GM21360 (cell line): ENCODE results near the gene KLF9.

Experiments
- ATAC-seq: cut with Tn5 transposase; IDR thresholded peaks from one replicate; pipeline ENCODE4 v1.9.1; 2021; ENCODE audit warnings: mild to moderate bottlenecking, moderate library complexity; ENCODE audit not compliant: unreplicated experiment

KLF9 gene

DNA sequence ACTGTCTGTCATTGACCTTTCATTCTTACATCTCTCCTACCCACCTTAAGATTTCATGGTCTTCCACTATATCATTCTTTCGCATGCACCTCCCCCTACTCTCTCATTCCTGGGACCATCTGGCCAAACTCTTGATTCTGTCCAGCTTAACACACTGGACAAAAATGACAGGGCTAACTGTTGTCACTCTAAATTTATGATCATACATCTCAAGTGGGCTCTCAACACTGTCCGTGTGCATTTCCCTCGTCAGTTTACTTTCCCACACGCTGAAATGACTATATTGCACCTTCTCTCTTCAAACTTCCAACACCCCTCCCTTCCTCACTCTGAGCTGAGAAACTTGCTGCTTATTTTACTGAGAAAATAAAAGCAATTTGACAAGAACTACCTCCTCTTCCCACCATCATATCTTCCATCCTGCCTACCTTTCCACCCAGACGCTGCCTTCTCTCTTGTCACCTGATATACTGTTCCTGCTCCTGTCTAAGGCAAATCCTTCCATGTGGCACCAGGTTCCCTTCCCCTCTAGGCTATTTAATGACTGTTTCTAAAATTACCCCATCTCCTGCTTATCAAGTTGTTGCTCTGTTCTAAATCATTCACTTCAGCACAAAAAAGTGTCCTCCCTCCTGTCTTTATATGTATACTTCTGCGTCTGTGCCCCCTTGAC lies 8.1 kb upstream of the KLF9 start:
- no peak for ATAC-seq

DNA sequence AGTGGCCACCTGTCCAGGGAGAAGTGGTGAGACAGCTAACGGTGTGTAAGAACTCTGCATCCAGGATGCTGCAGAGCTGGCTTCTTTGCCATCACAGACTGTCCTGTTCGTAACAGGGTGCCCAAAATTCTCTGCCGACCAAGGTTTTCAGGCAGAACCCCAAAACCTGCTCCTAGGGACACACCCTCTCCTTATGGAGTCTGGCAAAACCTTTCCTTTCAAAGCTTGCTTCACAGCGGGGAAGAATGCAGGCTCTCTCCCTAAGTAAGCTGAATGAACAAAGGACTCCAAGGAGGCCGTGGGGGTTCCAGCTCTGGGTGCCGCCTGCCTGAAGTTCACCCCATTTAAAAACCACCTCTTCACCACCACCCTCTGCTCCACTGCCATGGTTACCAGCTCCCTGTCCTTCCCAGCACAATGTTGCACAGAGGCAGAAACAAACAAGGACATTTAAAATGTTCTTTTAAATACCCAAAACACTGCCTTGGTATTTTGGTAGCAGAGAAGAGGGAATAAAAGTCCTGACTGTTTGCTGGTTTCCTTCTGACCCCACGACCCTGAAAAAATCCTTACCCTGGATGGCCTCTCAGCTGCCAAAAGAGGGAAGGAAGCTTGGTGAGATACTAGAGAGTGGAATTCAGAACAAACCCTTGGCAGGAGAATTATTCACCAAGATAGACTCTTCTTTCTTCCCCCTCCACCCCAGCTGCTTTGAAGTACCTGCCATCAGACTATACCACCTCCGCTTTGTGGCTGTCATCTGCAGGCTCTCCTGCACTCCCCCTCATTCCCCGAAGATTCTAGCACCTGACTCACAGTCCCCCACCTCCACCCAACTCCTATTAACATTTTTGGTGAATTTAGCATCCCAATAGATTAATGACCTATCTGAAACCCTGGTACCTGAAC lies 7.1 kb upstream of the KLF9 start:
- no peak for ATAC-seq

- ATAC-seq, result peak; percentile 5
Observed at GRCh38 chr9:70420441-70421271, 6.2 kb upstream of the KLF9 start.

DNA sequence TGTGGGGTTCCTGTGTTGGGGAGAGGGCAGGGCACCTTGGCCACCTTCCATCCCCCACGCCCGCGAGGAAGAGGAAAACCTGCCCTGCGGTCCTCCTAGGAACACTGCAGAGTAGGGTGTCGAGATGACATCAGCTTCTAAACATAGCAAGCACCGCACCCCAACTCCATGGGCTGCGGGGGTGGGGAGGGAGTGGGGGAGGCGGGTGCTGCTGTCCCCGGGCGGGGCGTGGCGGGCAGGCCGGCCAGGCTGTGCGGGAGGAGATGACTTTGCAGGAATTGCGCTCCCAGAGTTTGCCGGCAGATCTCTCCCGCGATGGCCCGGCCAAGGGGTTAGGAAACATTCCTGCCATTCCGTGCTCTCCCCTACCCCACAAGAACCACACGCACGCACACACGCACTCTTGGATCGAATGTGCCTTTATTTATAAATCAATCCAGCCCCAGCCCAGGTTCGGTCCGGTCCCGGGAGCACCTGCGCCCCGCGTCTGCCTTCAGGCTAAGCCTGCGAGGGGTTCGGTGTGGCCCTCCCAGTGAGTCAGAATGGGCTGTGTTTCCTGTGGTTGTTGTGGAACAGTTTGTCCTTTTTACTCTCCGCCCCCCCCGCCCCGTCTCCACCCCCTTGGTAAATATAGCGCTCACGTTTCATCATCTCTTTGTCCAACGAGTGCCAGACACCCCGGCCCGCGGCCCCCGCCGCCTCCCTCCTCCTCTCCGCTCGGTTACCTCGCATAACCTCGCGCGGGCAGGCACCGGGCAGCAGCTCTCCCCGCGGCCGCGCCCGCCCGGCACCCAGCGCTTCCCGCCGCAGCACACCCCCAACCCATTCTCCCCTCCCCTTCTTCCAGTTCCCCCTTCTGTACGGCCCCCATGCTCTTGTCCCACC lies 5.3 kb upstream of the KLF9 start:
- peak; percentile 43 for ATAC-seq

DNA sequence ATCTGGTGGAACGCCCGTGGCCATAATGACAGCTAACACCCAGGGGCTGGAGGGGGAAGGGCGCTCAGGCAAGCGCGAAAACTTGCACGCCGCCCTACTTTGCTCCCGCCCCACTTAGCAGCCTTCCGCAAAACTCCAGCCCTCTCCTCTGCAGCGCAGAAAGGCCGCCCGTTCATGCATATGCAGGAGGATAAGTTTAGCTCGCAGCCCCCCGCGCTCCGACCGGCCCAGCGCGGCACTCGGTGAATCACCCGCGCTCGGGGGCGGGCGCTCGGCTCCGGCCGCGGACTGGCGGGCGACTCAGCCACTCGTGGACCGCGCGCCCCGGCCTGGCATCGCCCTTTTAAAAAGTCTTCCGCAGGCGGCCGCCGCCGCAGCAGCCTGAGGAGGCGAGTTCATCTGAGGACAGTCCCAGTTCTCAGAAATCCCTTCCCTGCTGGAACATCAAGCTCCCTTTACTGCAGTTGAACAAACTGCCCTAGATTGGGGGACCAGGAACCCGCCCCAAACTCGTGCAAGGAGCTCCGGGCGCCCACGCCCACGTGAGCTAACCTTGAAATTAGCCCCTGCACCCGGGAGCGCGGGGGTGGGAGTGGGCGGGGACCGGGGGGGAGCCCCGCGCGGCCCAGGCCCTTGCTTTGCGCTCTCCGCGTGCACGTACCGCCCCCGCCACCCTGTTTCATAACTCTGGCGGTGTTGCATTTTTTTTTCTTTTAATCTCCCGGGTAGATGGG lies 4.5 kb upstream of the KLF9 start:
- ATAC-seq, result peak; percentile 41

DNA sequence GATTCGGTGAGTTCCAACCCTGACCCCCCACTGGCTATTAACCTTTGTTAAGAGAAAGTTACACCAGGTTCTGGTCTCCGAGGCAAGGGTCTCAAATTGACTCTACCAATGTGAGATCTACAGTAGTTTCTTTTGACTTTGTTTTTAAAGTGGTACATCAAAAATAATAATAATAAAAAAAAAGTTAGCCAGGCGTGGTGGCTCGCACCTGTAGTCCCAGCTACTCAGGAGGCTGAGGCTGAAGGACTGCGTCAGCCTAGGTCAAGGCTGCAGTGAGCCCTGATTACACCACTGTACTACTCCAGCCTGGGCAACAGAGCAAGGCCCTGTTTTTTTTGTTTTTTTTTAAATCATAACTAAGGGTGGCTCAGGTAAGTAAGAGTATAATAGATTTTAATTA lies 1.0 kb upstream of the KLF9 start:
- ATAC-seq, result no peak

DNA sequence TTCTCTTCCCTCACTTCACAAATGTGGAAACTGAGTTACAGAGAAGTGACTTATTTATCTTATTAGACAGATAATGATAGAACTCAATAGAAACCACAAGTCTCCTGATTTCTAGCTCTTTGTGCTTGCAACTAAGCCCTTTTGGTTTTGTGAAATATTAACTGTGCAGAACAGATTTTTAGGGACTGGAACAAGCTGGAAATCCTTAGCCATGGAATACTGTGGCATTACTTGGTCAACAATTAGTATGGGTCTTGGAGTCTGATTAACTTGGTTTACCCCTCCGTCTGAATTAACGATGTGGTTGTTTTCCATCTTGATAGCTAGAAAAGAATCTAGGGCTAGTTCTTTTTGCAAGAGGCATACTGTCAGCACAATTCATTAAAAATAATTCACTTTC lies 584 bp upstream of the KLF9 start:
- no peak for ATAC-seq

DNA sequence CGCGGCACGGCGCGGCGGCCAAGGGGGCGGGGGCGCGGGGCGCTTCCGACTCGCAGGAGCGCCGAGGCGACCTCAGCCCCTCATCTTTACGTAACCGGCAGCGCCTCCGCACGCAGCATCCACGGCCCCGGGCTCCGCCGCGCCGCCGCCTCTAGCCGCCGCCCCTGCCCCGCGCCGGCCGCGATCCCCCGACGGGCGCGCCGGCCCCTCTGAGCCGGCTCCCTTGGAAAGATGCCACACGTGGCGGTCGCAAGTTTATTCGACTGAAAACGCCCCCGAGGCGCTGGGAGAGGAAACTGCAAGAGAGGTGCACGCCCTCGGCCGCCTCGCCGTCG lies 1.0 kb downstream of the KLF9 start:
- peak; percentile 21 for ATAC-seq

DNA sequence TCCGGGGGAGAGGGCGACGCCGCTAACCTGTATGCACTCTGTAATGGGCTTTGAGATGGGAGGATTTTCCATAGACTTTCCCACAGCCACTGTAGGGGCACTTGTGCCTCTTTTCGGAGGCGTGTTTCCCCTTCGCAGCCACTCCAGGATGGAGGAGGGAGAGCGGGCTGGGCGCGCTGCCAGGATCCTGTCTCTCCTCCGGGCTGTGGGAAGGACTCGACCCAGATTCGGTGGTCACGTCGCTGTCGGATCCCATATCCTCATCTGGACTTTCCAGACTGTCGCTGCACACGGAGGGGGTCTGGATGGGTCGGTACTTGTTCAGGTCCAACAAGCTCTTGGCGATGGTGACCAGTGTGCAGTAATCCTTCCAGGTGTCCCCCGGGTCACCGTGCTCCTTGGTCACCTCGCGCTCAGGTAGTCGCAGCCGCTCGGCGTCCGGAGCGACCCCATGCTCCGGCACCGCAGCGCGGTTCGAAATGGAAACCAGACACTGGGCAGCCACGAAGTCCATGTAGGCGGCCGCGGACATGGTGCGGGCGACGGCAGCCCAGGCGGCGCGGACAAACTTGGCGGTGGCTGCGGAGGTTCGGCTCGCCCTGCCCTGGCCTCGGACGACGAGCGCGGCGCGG lies 1.5 kb downstream of the KLF9 start:
- no peak for ATAC-seq

GRCh38 chr9:70411930-70412831 lies 2.3 kb downstream of the KLF9 start:
- ATAC-seq, result no peak

DNA sequence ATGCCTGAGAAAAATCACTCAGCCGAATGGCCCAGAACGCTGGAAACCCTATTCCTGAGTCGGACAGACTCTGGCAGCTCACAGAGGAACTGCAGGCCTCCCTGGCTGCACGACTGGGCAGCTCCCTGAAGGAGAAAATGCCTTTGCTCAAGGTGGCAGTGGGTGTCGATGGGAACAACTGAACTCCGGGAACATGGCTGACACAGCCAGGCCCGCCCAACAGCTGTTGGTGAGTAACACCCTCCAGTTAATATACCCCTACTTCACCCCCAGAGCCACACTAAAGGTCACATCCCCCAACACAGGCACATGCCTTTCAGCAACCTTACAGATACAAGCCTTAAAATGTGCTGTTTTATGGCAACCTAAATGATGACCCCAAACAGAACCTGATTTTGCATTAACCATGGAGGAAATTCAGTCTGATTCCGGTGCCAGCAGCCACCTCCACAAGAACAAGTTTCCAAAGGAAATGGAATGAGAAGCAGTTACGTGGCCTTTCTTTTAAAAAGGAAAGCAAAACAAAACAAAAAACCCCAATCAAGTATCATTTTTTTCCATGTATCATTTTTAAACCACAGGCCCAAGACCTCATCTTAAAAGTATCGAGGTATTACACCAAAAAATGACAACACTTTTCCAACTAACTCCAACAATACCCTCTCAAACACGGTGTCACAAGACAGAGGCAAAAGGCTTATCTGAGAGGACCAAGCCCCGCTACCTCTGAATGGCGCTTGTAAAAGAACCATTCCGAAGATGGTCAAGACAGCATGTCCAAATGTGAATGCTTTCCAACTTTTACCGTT lies 3.1 kb downstream of the KLF9 start:
- no peak for ATAC-seq

DNA sequence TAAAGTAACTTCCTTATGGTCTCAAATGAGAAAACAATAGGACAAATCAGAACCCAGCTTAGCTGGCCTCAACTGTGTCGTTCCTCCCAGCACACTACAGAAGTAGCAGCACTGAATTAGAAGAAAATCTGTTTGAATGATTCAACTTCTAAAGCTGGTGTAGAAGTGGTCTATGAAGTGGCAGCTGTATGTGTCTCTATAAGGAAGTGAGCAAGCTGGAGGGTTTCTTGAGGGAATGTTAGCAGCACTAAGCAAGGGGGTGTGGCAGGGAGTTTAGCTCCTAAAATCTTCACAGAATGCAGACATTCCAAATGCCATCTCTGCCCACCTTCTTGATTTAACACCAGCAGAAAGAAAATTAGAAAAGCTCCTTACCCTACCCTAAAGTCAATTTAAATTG lies 4.1 kb downstream of the KLF9 start:
- ATAC-seq, result no peak

- no peak for ATAC-seq
Observed at GRCh38 chr9:70409800-70410199, 4.7 kb downstream of the KLF9 start.

DNA sequence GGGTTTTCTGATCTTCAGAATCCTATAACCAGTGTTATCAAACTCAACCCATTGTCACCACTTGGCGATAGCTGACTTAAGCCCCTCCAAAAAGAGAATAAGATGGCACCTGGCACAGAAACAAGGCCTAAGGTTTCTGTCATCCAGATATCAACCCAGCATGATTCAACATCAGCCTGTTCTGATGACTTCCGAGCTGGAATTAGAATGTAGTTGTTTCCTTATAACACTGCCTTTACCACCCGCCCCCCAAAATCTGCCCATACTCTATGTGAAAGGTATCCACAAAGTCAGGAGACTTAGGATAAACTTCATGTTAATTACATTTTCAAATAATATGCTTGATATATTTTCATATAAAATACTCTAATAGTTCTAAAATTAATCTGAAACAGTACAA lies 5.2 kb downstream of the KLF9 start:
- no peak for ATAC-seq

DNA sequence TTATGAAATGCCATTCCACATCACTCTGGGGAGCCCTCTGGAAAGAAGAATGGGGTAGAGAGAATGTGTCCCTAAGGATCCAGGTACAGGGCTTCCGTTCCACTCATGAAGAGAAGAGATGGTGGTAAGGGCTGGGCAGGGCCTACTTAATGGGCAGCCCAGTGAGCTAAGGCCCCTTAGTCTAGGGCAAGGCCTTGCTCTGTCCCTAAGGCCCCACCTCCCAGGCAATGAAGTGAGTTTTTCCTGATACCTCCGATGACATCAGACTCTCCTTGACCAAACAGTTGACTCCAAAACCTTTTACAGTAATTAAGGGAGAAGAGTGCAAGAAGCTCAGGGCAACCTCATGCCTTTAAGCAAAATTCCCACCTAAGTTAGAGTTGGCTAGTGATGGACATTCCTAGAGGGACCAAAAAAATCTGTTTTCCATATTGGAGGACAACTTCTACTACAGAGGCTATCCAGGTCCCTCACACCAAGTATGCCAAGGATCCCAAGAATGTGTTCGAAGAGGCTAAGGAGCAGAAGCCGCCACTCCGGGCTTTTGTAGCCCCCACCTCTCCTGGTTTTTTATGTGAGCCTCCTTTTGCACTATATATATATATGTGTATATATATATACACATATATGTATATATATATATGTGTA lies 5.9 kb downstream of the KLF9 start:
- ATAC-seq, result no peak

GRCh38 chr9:70407081-70407503 lies 7.4 kb downstream of the KLF9 start:
- no peak for ATAC-seq

- peak; percentile 74 for ATAC-seq
Observed at GRCh38 chr9:70406434-70406862, 8.0 kb downstream of the KLF9 start.
